ENCODE measurements around the gene PDE6C. TPM values are rescaled to one million over a fixed set of nuclear protein-coding genes. Genes with fewer than 3 reads are reported as not detected.

PDE6C gene
- not detected in 2 replicates for total RNA-seq

GRCh38 chr10:93612311-93612710, at the start of gene PDE6C:
Gene PDE6C (plus strand): TSS chr10:93612537. CDS start chr10:93612726, 189 bp downstream.

DNA sequence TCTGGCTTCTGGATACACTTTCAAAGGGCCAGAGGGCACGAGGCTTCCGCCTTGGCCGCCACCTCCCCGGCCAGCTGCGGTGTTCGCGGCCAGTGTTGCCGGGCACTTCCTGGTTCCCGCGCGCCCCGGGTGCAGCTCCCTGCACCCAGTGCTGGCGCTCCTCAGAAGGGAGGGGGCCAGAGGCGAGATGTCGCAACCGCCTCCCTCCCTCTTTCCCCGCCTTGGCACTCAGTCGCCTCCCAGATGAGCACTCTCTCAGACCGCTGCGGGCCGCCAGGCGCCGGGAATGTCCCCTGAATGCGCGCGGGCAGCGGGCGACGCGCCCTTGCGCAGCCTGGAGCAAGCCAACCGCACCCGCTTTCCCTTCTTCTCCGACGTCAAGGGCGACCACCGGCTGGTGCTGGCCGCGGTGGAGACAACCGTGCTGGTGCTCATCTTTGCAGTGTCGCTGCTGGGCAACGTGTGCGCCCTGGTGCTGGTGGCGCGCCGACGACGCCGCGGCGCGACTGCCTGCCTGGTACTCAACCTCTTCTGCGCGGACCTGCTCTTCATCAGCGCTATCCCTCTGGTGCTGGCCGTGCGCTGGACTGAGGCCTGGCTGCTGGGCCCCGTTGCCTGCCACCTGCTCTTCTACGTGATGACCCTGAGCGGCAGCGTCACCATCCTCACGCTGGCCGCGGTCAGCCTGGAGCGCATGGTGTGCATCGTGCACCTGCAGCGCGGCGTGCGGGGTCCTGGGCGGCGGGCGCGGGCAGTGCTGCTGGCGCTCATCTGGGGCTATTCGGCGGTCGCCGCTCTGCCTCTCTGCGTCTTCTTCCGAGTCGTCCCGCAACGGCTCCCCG, 45.7 kb upstream of the PDE6C start, which contains the start of gene FFAR4:
Gene FFAR4 (plus strand): TSS at position 231 of the 842 bp plus-strand sequence. CDS start 56 bp downstream, at position 287.

DNA sequence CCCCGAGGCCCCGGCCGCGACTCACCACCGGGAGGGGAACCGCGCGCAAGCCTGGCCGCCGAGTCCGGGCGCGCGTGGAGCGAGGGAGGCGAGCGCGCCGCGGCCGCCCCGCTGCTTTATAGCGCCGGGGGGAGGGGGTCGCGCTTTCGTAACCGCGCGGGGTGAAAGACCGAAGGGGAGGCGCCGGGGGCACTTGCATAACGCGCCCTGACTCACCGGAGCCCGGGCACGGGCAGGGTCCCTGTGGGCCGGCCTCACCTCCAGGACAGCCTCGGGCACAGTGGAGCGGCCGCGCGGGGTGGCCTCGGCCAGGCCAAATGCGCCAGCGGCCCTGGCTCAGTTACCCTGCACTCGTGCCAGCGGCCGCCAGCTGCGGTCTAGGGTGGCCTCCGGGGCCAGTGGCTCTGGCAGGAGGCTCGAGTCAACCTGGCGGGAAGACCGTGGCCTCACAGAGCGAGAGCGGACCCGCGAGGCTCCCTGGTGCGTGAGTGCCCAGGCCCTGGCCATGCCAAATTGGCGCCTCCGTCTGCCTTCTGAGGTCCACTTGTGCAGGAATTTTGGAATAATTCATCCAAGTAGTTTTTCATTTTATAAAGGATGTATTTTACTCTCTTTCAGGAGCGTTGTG, 11.1 kb upstream of the PDE6C start, which contains the start of gene RBP4:
Gene RBP4 (minus strand): TSS at position 90 of the 628 bp plus-strand sequence. CDS start 207 bp downstream, outside the sequence.

GRCh38 chr10:93702210-93703001, 90.1 kb downstream of the PDE6C start, which contains the start of gene FRA10AC1:
Gene FRA10AC1 (minus strand): TSS chr10:93702592. CDS start chr10:93700106, 2,486 bp downstream.

Other genes with a start within 250 kb of the PDE6C start
- 171 and 235 TPM in 2 replicates for gene MYOF, start 130.2 kb upstream of the PDE6C start, total RNA-seq
- 3.7 and 79.5 TPM in 2 replicates for gene CEP55, start 115.9 kb upstream of the PDE6C start, total RNA-seq
- gene FFAR4, start 45.9 kb upstream of the PDE6C start, total RNA-seq = not detected in 2 replicates
- gene RBP4, start 11.3 kb upstream of the PDE6C start, total RNA-seq = 0.49 and 0.63 TPM in 2 replicates
- 2.0 and 3.0 TPM in 2 replicates for gene FRA10AC1, start 90.1 kb downstream of the PDE6C start, total RNA-seq
- gene LGI1, start 145.4 kb downstream of the PDE6C start, total RNA-seq = not detected in 2 replicates

All from mesangial cell (primary cell).